Naive B cell (primary cell): ENCODE data around the gene TPRG1L. TPM values are rescaled to one million over a fixed set of nuclear protein-coding genes. Genes with fewer than 3 reads are reported as not detected.
A peak's percentile ranks its signal among the peaks of the same experiment; 100 is the strongest.

Source experiments
- ATAC-seq, 2 donors: fragments of 150-1000 bp; cut with Tn5 transposase; 2 replicates each; pipeline ENCODE4 v1.10.0; 2021; ENCODE audit warnings: low read depth in 2 of 2, mild to moderate bottlenecking in 2 of 2, moderate library complexity in 2 of 2
- DNase-seq: peaks from one replicate; pipeline ENCODE4 v3.0.0; 2022
- H3K27ac Mint-ChIP-seq, 6 donors: one replicate each; pipeline ENCODE4 v1.8.0; 2020 to 2022; ENCODE audit warnings: mild to moderate bottlenecking in 6 of 6, mixed read lengths in 6 of 6, moderate library complexity in 5 of 6, inconsistent platforms in 2 of 6
- H3K27me3 Mint-ChIP-seq, 3 donors: one replicate each; pipeline ENCODE4 v1.8.0; 2021 to 2022; ENCODE audit warnings: mixed read lengths in 3 of 3, mild to moderate bottlenecking in 1 of 3
- H3K36me3 Mint-ChIP-seq, 2 donors: one replicate each; pipeline ENCODE4 v1.8.0; 2020 to 2022; ENCODE audit warnings: mixed read lengths in 2 of 2, inconsistent platforms in 1 of 2, mild to moderate bottlenecking in 1 of 2
- H3K4me1 Mint-ChIP-seq, 3 donors: one replicate each; pipeline ENCODE4 v1.8.0; 2020 to 2022; ENCODE audit warnings: mixed read lengths in 3 of 3, inconsistent platforms in 1 of 3, mild to moderate bottlenecking in 1 of 3, moderate library complexity in 1 of 3
- H3K4me3 Mint-ChIP-seq, 8 donors: one replicate each; pipeline ENCODE4 v1.8.0; 2020 to 2022; ENCODE audit warnings: mild to moderate bottlenecking in 8 of 8, mixed read lengths in 8 of 8, moderate library complexity in 8 of 8, inconsistent platforms in 2 of 8
- H3K9me3 Mint-ChIP-seq, 7 donors: one replicate each; pipeline ENCODE4 v1.8.0; 2020 to 2022; ENCODE audit warnings: mixed read lengths in 7 of 7, mild to moderate bottlenecking in 5 of 7, inconsistent platforms in 2 of 7, moderate library complexity in 1 of 7
- polyA plus RNA-seq, 6 donors: library from polyadenylated mRNA; unstranded; fragments of 300-500 nt; fragmentation: Illumina TruSeq; gene quantifications; one replicate each; pipeline ENCODE4 v1.2.3, GENCODE V29; 2021; ENCODE audit warnings: low read depth in 6 of 6

Gene TPRG1L
- polyA plus RNA-seq, 6 donors from 2014 or later = 23.7 to 38.7 (median 35.7) TPM

DNA sequence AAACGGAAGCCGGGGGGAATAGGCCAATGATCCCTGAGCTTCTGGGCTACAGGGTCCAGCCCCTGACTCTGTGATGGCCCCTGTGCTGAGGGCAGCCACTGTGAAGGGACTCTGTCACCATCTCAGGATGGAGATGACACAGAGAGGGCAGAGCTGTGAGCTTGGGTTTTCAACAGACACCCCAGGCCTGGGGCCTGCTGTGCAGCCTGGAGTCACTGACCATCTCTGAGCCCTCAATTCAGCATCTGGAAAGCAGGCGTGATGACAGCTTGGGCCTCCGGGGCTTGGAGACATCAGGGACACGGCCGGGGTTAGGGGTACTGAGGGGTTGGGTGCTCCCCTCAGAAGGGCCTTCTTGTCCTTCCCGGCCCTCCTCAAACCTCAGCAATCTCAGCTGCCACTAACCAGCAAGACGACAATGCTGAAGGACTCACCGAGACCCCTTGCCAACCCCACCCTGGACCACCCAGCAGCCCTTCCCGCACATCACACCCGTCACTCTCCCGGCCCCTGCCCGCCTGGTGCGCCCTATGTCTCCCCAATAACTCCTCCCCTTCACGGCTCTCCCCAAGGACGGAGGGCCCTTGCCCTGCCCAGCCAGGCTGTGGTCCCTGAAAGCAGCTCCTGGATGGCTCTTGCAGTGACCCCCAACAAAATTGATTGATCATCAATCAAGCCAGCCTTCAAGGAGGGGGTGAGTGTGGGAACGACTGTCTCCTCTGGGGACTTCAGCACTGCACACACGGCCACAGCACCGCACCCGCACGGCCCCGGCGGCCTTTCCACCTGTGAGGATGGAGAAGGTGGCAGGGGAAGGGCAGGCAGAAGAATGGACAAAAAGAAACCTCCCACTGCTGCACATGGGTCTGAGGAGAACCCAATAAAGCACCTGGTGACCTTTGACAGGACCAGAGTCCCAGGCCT, 17.8 kb upstream of the TPRG1L start:
- no peak for DNase-seq
- no peak overlapping the region for H3K4me3 Mint-ChIP-seq
- no peak for ATAC-seq
- H3K27ac Mint-ChIP-seq = no peak overlapping the region
- H3K9me3 Mint-ChIP-seq = no peaks in the 10 kb centered on the region
- peaks cover 4 to 28% (median 6%) of the 10 kb centered on the region in 3 donors for H3K27me3 Mint-ChIP-seq
- H3K4me1 Mint-ChIP-seq = peaks cover 9 to 14% (median 9%) of the 10 kb centered on the region in 3 donors
- H3K36me3 Mint-ChIP-seq = no peaks in the 10 kb centered on the region

DNA sequence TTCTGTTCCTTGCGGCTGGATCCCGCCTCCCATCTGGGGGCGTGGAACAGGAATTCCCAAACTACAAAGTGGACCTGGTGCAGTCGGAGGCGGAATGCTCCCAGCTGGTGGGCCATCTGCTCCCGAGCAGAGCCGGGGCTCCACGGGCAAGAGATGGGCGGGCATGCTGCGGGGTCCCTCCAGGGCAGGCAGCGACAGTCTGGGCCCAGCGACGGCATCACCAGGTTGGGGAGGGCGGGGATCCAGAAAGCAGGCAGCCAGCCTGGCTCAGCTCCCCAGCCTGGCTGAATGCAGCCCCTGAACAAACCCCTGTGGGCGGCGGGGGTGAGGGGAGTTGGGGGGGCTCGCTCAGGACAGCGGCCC, 17.1 kb upstream of the TPRG1L start:
- DNase-seq = no peak
- Mint-ChIP-seq H3K4me3 (no peak overlapping the region), H3K27me3 (peaks cover 4 to 31% (median 6%) of the 10 kb centered on the region in 3 donors), H3K9me3 (no peaks in the 10 kb centered on the region), H3K4me1 (peaks cover 10 to 17% (median 12%) of the 10 kb centered on the region in 3 donors), H3K27ac (no peak overlapping the region), H3K36me3 (no peaks in the 10 kb centered on the region)
- ATAC-seq = no peak

DNA sequence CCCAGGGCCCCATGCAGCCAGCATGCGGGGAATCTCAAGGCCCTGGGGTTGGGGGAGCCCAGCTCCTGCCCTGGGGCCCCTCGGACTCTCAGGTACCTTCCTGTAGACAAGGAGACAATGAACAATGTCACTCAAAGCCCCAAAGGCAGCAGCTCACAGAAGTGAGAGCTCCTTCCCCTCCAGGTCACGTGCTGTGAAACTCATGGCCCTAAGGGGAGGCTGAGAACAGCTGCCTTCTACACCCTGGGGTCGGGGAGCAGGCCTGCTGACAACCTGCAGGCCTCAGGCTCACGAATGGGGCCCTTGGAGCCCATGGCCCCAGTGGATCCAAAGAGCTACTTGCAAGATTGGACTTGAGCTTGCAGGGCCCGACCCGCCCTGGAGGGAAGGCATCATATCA, 16.7 kb upstream of the TPRG1L start:
- Mint-ChIP-seq H3K4me1 (peaks cover 10 to 17% (median 12%) of the 10 kb centered on the region in 3 donors), H3K9me3 (no peaks in the 10 kb centered on the region), H3K4me3 (peak overlapping the region in 1 of 8 donors; percentile 42), H3K27ac (no peak overlapping the region), H3K36me3 (no peaks in the 10 kb centered on the region), H3K27me3 (peaks cover 4 to 31% (median 8%) of the 10 kb centered on the region in 3 donors)
- DNase-seq (no peak), ATAC-seq (no peak)

DNA sequence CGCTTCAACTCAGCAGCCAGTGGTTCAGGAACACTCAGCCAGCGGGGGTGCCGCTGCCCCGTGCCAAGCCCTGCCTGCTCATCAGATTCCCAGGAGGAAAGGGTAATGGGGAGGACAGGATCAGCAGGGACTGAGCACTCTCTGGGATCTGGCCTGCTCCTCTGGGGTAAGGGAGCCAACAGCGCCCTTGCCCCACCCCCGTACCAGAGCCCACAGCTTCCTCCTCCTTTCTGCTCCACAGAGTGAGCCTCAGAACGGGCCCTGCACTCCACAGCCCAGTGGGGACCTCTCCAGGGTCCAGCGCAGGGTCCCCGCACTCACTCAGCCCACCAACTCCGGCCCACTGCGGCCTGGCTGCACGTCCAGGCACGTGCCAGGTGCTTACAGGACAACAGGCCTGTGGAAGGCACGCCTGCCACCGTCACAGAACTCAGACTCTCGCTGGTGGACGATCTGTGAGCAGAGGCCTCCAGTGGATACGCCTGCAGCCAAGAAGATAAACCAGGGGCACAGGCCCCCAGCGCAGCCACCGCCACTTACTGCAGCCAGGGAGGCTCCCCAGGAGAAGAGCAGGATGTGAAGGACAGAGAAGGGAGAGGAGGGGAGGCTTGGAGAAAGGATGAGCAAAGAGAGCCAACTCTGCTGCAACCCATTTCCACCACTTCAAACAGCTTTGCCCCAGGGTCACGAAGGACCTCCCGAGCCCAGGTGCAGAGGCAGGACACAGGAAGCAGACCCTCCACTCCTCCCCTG, 15.6 kb upstream of the TPRG1L start:
- peak overlapping the region in 2 of 6 donors; percentile 15 to 28 for H3K27ac Mint-ChIP-seq

DNA sequence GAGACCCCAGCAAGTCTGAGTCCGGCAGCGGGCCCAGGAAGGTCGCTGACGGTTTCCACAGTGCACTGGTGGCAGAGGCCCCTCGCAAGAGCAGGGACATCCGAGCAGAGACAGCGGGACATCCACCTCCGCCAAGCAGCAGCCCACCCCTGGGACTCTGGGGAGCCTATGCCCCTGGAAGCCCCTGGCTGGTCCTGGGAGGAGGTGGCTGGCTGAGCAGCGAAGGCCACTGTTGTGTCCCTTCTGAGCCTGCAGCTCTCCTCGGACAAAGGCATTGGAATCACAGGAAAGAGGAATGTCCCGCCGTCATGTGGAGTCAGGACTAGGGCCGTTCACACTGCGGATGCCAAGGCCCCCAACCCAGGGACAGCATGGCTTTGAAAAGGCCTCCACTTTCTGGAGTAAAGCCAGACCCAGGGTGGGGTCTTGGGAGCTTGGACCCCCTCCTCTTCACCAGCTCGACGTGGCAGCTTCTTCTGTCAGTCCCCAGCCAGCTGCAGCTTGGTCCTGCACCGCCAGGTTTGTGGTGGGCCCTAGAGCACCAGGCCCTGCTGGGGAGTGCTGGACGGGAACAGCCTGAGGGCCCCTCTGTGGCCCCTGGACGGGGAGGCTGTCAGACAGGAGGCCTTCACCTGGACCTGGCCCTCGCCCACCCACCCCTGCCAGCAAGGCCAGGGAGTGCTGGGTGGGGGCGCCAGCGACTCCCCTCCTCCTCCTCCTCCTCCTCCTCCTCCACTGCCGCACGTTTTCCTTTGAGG, 14.9 kb upstream of the TPRG1L start:
- Mint-ChIP-seq H3K36me3 (no peaks in the 10 kb centered on the region), H3K27me3 (peaks cover 8 to 40% (median 18%) of the 10 kb centered on the region in 3 donors), H3K4me1 (peaks cover 10 to 17% (median 12%) of the 10 kb centered on the region in 3 donors), H3K27ac (no peak overlapping the region), H3K9me3 (no peaks in the 10 kb centered on the region), H3K4me3 (peak overlapping the region in 6 of 8 donors; percentile 70 to 86 (median 80))
- ATAC-seq = no peak
- no peak for DNase-seq

More for the DNA sequence above, 15.6 kb upstream of the TPRG1L start:
- no peak for ATAC-seq
- Mint-ChIP-seq H3K4me1 (peaks cover 10 to 17% (median 12%) of the 10 kb centered on the region in 3 donors), H3K27me3 (peaks cover 4 to 37% (median 18%) of the 10 kb centered on the region in 3 donors), H3K9me3 (no peaks in the 10 kb centered on the region), H3K36me3 (no peaks in the 10 kb centered on the region), H3K4me3 (peak overlapping the region in 2 of 8 donors; percentile 53 to 64)
- no peak for DNase-seq

DNA sequence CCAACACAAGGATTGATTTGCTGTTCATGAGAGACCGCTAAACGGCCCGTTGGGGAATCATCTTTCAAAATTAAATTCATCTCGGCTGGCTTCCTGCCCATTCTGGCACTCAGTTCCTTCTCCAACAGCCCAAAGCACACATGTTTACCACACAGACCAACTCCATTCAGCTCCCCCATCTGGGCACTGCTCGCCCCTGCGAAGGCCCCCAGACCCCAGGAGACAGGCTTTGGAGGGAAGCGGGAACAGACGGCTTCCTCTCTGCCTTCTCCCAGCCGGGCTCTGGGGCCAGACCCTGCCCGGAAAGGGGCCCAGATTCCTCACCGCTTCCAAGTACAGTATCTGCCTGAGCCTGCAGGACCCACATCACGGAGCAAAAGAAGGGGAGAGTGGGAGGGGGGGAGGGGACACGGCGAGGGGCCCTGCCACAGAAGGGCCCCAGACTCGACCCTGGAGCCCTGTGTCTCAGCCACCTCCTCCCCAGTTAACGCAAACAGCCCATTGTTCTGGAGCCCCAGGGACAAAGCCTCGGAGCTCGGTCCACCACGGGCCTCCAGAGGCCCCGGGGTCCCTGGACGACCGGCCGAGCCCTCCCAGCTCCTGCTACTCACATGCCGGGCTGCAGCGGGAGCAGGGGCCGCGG, 14.2 kb upstream of the TPRG1L start:
- Mint-ChIP-seq H3K4me1 (peaks cover 10 to 17% (median 12%) of the 10 kb centered on the region in 3 donors), H3K36me3 (no peaks in the 10 kb centered on the region), H3K4me3 (peak overlapping the region in 7 of 8 donors; percentile 59 to 86 (median 78)), H3K9me3 (no peaks in the 10 kb centered on the region), H3K27me3 (peaks cover 12 to 46% (median 18%) of the 10 kb centered on the region in 3 donors), H3K27ac (peak overlapping the region in 2 of 6 donors; percentile 39 to 78)
- DNase-seq (no peak), ATAC-seq (peak in 1 of 2 donors; percentile 21)

DNA sequence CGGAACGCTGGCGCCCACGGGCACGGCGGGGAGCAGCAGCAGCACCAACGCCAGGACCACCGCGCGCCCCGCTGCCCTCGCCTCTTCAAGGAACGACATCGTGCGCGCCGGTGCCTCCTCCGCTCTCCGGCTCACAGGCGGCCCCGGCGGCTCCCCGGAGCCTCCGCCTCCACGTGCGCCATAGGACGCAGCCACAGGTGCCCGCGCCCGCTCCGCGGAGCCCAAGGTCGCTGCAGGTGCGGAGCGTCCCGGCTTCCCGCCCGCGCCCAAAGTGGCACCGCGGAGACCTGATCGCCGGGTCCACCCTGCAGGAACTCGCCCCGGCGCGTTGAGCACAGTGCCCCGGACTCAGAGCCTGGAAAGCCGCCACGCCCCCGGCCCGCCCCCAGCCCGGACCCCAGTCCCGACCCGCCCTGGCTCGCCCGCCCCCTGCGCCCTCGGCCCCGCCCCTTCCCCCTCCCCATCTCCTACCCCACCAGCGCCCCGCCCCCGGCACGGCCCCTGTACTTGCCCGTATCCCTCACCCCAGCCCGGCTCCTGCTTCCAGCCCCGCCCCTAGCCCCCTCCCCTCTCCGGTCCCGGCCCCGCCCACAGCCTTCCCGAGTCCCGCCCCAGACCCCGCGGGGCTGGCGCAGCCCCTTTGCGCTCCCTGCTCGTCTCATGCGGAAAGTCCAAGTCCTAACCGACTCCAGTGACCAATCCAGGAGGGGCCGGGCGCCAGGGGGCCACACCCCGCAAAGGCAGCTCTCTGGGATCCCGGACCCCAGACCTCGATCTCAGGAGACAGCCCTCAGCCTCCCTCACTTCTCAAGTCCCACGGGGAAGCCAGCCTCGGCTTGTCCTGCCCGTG, 13.4 kb upstream of the TPRG1L start, which contains the start of gene MEGF6:
MEGF6 (minus strand) TSS at position 339 of the 850 bp plus-strand sequence; CDS start at position 99, 240 bp downstream.
- DNase-seq = peak; percentile 19

DNA sequence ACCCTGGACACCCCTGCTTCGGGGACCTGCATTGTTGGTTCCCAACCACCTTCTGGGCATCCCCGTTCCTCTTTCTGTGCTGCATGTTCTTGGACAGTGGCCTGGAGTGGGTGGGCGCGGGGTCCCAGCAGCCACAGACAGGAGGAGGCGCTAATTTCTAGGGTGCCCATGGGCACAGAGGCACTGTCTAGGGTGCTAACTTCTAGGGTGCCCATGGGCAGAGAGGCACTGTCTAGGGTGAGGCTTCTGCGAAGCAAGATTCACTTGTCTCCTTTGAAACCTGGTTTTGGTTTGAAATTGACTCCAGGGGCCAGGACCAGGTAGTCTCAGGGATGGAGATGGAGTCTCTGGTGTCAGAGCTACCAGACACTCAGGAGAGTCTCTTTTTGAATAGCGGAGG, 12.7 kb upstream of the TPRG1L start:
- DNase-seq = no peak
- Mint-ChIP-seq H3K4me3 (peak overlapping the region; percentile 38 to 86 (median 82)), H3K36me3 (no peaks in the 10 kb centered on the region), H3K27me3 (peaks cover 12 to 52% (median 18%) of the 10 kb centered on the region in 3 donors), H3K27ac (peak overlapping the region in 1 of 6 donors; percentile 90), H3K4me1 (peaks cover 10 to 17% (median 12%) of the 10 kb centered on the region in 3 donors), H3K9me3 (no peaks in the 10 kb centered on the region)
- no peak for ATAC-seq

More for the DNA sequence above, 13.4 kb upstream of the TPRG1L start, which contains the start of gene MEGF6:
- Mint-ChIP-seq H3K4me3 (peak within 1 kb of the TSS; percentile 38 to 86 (median 82)), H3K9me3 (no peaks in the 10 kb centered on the region), H3K36me3 (no peaks in the 10 kb centered on the region), H3K4me1 (peaks cover 10 to 17% (median 12%) of the 10 kb centered on the region in 3 donors), H3K27me3 (peaks cover 12 to 53% (median 18%) of the 10 kb centered on the region in 3 donors), H3K27ac (peak within 1 kb of the TSS in 3 of 6 donors; percentile 39 to 90 (median 78))
- ATAC-seq = peak; percentile 62 to 68

DNA sequence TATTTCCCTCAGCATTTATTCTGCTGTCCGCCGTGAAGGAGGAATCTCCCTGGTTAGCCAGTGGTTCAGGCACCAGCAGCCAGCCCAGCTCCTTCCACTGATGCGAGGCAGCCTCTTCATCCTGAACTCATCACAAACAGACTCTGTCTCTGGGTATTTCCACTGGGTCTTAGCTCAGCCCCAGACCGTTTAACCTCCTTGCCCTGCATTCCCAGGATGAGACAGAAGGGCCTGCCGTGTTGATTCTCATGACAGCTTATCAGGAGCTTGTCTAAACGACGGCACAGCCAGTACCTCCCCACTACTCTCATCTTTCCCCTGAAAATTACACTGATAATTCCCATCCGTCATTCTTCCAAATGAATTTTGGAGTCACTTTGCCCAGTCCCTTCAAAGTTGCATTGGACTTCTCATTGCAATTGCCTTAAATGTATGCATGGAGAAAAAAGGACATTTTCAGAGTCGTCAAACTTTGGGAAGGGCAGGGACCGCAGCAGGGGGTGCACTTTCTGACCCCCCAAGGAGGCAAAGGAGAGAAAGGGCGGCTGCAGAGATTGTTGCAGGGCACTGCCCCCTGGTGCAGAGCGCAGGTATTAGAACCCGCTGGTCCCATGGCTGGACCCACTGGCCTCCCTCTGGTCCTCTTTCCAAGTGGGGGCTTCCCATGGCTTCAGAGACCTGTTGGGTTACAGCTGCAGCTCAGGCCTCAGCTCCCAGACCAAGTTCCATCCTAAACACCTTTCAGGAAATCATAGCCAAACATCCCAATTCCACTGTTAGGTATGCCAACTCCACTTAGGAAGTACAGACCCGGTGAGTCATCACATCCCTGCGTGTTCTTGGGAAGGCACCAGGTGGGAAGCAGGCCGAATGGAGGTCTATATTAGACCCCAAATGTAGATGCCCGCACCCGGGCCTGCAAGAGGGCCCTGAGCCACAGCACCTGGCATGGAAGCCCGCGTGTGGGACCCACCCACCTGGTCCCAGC, 9.8 kb upstream of the TPRG1L start:
- no peak overlapping the region for H3K27ac Mint-ChIP-seq
- H3K36me3 Mint-ChIP-seq = no peaks in the 10 kb centered on the region
- no peak for DNase-seq

DNA sequence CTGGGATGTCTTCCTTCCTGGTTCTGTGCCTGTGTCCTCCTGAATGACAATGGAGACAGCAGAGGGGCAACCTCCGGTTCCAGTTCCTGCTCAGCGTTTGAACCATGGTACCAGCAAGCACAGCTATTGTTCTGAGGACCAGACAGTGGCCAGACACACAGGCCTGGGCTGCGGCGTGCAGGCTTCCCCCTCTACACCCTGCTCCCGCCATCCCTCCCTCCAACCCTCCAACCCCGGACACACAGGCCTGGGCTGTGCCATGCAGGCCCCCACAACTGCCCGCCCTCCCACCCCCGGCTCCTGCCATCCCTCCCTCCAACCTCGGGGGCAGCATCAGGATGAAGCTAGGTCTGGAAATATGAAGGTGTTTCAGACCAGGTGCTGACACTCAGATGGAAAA, 8.0 kb upstream of the TPRG1L start:
- H3K27me3 Mint-ChIP-seq = peaks cover 8 to 26% (median 12%) of the 10 kb centered on the region in 3 donors
- H3K4me1 Mint-ChIP-seq = peaks cover 16 to 28% (median 25%) of the 10 kb centered on the region in 3 donors
- no peaks in the 10 kb centered on the region for H3K9me3 Mint-ChIP-seq
- no peak overlapping the region for H3K4me3 Mint-ChIP-seq
- no peak overlapping the region for H3K27ac Mint-ChIP-seq
- ATAC-seq = no peak
- DNase-seq = no peak
- H3K36me3 Mint-ChIP-seq = no peaks in the 10 kb centered on the region

More for the DNA sequence above, 9.8 kb upstream of the TPRG1L start:
- Mint-ChIP-seq H3K4me3 (peak overlapping the region in 1 of 8 donors; percentile 20), H3K27me3 (peaks cover 12 to 36% (median 18%) of the 10 kb centered on the region in 3 donors), H3K9me3 (no peaks in the 10 kb centered on the region), H3K4me1 (peaks cover 19 to 28% (median 25%) of the 10 kb centered on the region in 3 donors)
- no peak for ATAC-seq
